GM12892 (cell line): ENCODE results near the gene GH2.

Experiments
- POLR2A ChIP-seq: IDR thresholded peaks from 2 replicates; pipeline ENCODE4 v1.6.1; 2011; ENCODE audit warnings: low read depth, low read length, control low read depth
- POLR2AphosphoS5 ChIP-seq: IDR thresholded peaks from 2 replicates; pipeline ENCODE4 v1.6.1; 2011; ENCODE audit warnings: low read depth, low read length, control low read depth
- TAF1 ChIP-seq: IDR thresholded peaks from 2 replicates; pipeline ENCODE4 v1.6.1; 2011; ENCODE audit warnings: low read depth, mild to moderate bottlenecking, control low read depth, low read length, borderline replicate concordance

- TF ChIP-seq POLR2A = no peak
- no peak for TF ChIP-seq POLR2AphosphoS5
- no peak for TF ChIP-seq TAF1
Measured at GRCh38 chr17:63853260-63853659, 28.5 kb downstream of the GH2 start.
